AG09319 (cell line): Measurements from ENCODE around the gene EVC2.

Experiments
- DNase-seq: peaks from one replicate; pipeline ENCODE4 v3.0.0-alpha.2; 2010; ENCODE audit warnings: low read depth; ENCODE audit errors: extremely low read depth
- TF ChIP-seq, protein P1 (sequence below): IDR thresholded peaks from 2 replicates; pipeline ENCODE4 v1.5.1; 2011; ENCODE audit warnings: low read depth, mild to moderate bottlenecking, inconsistent platforms, low read length, moderate library complexity

Gene EVC2

DNA sequence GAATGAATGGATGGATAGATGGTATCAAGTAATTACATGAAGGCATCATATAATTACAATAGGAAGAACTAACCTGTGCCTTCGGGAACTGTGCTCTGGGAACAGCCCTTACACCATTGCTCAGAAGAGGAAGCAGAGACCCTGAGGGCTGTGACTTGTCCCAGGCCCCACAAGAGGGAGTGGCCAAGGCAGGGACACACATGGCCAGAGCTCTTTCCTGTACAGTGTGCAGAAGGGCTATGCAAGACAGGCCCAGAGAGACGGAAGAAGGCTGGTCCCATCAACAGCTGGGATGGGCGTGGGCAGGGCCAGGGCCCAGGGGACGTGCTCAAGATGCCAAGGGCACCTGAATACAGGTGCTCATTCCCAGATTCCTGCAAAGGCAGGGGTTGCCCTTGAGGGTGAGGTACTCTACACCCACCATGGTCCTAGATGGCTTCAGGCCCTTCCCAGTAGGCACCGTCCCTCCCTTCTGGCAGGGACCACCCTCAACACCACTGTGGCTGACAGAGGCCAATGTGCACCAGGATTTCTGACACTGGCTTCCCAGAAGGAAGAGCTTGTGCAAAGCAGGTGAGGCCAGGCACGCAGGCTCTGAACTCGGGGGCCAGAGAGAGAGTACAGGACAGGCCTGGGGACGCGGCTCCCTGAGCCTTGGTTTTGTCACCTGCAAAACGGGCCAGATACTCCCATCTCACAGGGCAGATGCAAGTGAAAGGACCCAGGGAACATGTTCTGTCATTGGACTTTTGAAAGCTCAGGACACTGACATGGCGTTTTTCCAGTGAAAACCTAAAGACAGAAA is 1.7 kb downstream of the EVC2 start:
- DNase-seq, result no peak

DNA sequence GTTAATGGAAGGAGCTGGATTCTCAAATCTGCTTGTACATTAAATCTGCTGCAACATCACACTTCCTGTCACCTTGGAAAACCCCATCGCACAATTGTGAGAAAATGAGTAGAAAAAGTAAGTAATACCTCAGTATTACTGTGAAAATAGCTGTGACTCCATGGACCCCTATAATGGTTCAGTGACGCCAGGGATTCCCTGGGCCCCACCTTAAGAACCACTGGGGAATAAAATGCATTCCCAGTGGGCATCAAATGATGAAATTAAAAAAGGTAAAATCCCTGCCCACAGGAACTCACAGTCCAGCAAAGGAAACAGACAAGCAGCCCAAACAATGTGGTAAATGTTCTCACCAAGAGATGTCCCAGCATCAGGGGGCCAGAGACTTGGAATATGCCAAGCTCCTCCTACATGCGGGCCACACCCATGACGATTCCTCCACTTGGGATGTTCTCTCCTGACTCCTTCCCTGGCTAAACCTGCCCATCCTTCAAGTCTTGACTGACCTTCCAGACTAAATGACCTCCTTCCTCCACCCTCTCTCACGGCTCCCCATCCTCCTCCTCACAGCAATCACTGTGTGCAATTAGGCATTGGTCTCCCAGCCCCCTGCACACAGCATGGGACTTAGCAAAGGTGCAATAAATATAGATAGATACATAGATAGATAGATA is 2.6 kb downstream of the EVC2 start:
- no peak for DNase-seq
- TF ChIP-seq, protein P1, sequence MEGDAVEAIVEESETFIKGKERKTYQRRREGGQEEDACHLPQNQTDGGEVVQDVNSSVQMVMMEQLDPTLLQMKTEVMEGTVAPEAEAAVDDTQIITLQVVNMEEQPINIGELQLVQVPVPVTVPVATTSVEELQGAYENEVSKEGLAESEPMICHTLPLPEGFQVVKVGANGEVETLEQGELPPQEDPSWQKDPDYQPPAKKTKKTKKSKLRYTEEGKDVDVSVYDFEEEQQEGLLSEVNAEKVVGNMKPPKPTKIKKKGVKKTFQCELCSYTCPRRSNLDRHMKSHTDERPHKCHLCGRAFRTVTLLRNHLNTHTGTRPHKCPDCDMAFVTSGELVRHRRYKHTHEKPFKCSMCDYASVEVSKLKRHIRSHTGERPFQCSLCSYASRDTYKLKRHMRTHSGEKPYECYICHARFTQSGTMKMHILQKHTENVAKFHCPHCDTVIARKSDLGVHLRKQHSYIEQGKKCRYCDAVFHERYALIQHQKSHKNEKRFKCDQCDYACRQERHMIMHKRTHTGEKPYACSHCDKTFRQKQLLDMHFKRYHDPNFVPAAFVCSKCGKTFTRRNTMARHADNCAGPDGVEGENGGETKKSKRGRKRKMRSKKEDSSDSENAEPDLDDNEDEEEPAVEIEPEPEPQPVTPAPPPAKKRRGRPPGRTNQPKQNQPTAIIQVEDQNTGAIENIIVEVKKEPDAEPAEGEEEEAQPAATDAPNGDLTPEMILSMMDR, result no peak

More for the DNA sequence above, 1.7 kb downstream of the EVC2 start:
- TF ChIP-seq, protein P1, result no peak

DNA sequence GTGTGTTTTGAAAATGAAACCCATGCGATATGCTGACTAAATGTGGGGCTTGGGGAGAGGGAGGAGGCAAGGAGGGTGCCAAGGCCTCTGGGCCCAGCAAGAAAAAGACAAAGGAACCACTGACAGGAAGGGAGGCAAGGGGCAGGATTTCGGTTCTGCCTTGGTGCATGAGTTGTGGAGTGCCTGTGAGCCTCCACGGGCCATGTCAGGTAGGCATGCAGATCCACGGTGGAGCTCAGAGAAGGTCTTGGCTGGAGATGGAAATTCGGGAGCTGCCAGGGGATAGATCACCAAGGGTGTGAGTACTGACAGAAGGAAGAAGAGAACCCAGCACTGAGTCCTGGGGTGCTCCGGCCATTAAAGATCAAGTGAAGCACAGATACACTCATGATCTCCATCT is 4.1 kb downstream of the EVC2 start:
- TF ChIP-seq, protein P1, result no peak
- no peak for DNase-seq

DNA sequence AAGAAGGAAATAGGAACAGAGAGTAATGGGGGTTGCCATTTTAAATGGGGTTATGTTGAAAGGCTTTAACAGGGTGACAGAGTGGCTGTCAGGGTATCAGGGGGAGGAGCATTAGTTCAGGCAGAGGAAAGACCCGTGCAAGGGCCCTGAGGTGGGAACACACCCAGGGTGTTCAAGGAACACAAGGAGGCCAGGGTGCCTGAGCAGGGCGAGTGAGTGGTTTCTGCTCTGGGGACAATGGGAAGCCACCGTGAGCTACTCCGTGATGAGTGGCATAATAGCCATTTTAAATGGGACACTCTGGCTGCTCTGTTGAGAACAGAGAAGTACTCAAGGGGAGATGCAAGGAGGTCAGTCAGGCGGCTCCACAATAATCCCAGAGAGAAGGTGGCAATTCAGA is 4.5 kb downstream of the EVC2 start:
- DNase-seq, result no peak
- TF ChIP-seq, protein P1, result no peak

DNA sequence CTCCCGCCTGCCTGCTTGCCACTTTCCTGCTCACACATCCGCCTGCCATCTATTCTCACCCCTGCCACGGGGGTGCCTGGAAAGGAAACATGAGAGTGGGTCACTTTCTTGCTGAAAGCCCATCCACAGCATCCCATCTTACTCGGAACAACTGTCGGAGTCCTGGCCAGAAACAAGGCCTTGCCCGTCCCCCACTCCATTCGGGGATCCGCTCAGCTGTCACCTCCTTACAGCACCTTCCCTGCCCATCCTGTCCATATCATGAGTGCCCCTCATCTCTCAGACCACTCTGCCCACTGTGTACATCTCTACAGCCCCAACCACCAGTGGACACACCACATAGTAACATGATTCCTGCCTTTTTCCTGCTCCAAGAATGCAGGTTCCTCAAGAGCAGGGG is 6.4 kb downstream of the EVC2 start:
- TF ChIP-seq, protein P1, result no peak
- DNase-seq, result no peak

DNA sequence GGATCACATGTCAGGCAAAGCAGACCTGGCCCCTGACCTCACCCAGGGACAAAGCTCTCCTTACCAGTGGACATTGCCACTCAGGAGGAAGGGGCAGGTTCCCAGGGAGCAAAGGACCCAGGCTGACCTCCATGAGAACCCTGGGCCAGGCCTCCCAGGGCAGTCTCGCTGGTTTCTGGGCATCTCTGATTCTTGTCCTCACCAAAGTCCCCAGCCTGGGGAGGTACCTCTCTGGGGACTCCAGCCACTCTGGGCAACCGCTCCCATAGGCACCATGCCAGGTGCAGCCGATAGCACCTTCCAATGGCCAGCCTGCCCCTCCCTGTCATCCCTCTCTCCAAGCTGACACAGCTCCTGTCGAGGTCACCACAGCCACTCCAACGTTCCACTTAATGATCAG is 7.9 kb downstream of the EVC2 start:
- no peak for DNase-seq
- TF ChIP-seq, protein P1, result no peak

DNA sequence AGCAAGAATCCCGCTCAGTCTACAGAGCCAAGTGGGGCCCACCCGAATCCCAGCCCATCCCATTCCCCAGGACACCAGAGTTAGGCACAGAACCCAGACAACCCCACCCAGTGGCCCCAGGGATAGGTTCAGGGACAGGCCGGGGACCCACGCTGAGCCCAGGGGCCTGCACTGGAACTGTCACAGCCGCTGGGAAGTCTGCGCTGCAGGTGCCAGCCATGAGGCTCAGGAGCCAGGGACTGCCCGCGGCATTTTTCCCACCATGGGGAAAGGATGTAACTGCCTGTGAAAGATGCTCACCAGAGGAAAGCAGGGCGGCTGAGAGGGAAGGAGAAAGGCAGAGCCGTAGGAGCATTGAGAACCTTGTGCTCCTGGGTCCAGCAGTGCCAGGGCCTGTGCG is 12.0 kb downstream of the EVC2 start:
- DNase-seq, result no peak
- TF ChIP-seq, protein P1, result no peak
